ENCODE data around the gene PHTF1.

The PHTF1 gene

DNA sequence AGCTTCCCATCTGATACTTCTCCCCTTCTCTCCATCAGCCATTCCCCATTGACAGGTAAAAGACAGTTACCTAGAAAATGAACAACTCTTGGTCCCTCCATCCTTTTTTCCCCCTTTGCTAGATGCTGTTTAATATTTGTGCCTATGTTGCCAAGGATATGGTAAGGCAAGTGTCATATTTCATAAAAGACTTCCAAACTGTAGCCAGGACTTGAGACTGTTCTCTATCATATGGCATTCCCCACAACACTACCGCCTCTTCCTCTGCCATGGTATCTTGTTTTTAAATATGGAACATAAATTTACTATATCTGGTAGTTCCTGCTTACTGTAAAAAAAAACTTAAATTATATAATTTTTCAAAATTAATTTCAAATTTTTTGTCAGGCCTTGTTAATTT lies 97.2 kb downstream of the PHTF1 start:
- no peak for DNase-seq

GRCh38 chr1:113660088-113660487 lies 99.2 kb downstream of the PHTF1 start:
- DNase-seq: no peak

DNA sequence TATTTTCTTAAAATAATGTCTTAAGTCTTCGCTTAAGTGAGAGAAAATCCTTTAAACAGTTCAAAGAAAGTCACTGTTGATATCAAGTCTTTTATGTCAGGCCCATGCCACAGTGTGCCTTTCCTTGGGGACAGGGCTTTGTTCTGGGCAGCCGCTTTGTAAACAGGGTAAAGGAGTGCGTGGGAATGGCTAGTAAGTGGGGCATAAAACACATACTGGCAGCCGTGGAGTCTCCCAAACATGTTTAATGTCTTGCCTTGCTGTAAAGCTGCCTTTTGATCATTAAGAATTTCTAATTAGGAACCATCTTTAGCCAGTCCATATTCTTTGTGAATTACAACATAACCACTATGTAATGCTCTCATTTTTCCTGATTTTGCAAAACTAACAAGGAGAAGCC lies 99.7 kb downstream of the PHTF1 start:
- no peak for DNase-seq

DNA sequence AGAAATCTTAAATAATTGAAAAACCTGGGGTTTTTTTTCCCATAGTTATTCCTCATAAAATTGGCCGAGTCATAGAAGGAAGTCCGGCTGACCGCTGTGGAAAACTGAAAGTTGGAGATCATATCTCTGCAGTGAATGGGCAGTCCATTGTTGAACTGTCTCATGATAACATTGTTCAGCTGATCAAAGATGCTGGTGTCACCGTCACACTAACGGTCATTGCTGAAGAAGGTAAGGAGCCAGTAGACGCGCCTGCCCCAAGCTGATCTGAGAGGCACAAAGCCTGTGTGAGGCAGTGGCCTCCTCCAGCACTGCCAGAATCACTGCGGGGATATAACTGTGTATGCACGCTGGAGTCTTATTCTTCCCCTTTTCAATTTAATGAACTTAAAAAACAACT lies 100.3 kb downstream of the PHTF1 start:
- DNase-seq: no peak

- no peak for DNase-seq
Measured at GRCh38 chr1:113657556-113658063, 101.7 kb downstream of the PHTF1 start.

- DNase-seq: no peak
Measured at GRCh38 chr1:113657126-113657525, 102.2 kb downstream of the PHTF1 start.

GRCh38 chr1:113654883-113655282 lies 104.4 kb downstream of the PHTF1 start:
- DNase-seq: no peak

- DNase-seq: no peak
Measured at GRCh38 chr1:113653741-113654140, 105.5 kb downstream of the PHTF1 start.

DNA sequence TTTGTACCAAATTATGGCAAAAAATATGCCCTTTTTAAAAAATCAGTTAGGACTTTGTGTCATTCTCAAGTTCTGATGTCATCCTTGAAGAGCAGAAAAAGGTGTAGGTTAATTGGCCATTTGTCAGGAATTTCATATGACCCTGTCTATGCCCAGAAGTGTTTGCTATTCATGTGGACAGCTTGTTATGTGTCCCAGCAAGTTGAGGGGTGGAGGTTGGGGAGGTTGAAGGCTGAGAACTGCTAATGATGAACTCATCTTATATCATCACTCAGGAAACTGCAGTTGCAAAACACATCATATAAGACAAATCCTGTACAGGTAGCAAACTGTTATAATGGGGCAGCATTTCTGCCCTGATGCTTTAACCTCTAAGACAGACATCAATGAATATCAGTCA lies 106.5 kb downstream of the PHTF1 start:
- DNase-seq: no peak

GRCh38 chr1:113648478-113648877 lies 110.8 kb downstream of the PHTF1 start:
- no peak for DNase-seq

GRCh38 chr1:113647164-113647563 lies 112.1 kb downstream of the PHTF1 start:
- DNase-seq: no peak

Data from stimulated activated CD4-positive, alpha-beta T cell treated with anti-CD3 and anti-CD28 coated beads, Interleukin-15, amount 100 ng/mL, for 24 hours (primary cell).